GM12878 (cell line): ENCODE data around the gene USP36. TPM values are rescaled to one million over a fixed set of nuclear protein-coding genes. Genes with fewer than 3 reads are reported as not detected.

Experiments used
- ATF2 ChIP-seq: IDR thresholded peaks from 2 replicates; pipeline ENCODE4 v1.6.1; 2012; ENCODE audit warnings: low read length, inconsistent platforms
- ATF3 ChIP-seq: IDR thresholded peaks from 2 replicates; pipeline ENCODE4 v1.6.1; 2011; ENCODE audit warnings: low read depth, mild to moderate bottlenecking, low read length, moderate library complexity, borderline replicate concordance; ENCODE audit errors: extremely low read depth
- DPF2 ChIP-seq: fragments of 450-650 bp; IDR thresholded peaks from 2 replicates; pipeline ENCODE4 v1.6.1; 2017; ENCODE audit warnings: mild to moderate bottlenecking
- EGR1 ChIP-seq, 2 experiments: IDR thresholded peaks; 1 replicate in 1 of 2; 2 replicates in 1 of 2; pipeline ENCODE4 v1.6.1; 2011 to 2012; ENCODE audit warnings: low read depth in 2 of 2, low read length in 2 of 2, borderline replicate concordance in 1 of 2, mild to moderate bottlenecking in 1 of 2, moderate library complexity in 1 of 2
- FOXM1 ChIP-seq: IDR thresholded peaks from 2 replicates; pipeline ENCODE4 v1.6.1; 2012; ENCODE audit warnings: low read depth, mild to moderate bottlenecking, inconsistent platforms, low read length, moderate library complexity
- IKZF2 ChIP-seq, 2 experiments: fragments of 450-650 bp; IDR thresholded peaks; 2 replicates each; pipeline ENCODE4 v1.6.1; 2017; ENCODE audit warnings: mild to moderate bottlenecking in 2 of 2, moderate library complexity in 2 of 2
- MTA3 ChIP-seq: IDR thresholded peaks from 2 replicates; pipeline ENCODE4 v1.6.1; 2012; ENCODE audit warnings: low read length, inconsistent platforms, borderline replicate concordance
- MYC ChIP-seq: IDR thresholded peaks from 2 replicates; pipeline ENCODE4 v1.6.1; 2011; ENCODE audit warnings: mild to moderate bottlenecking, low read length, moderate library complexity, inconsistent platforms; ENCODE audit not compliant: insufficient read depth, insufficient replicate concordance, insufficient read length, severe bottlenecking
- NR2F1 ChIP-seq: fragments of 450-650 bp; conservative IDR thresholded peaks from 2 replicates; pipeline ENCODE4 v1.6.1; 2017; ENCODE audit warnings: mild to moderate bottlenecking
- PML ChIP-seq: IDR thresholded peaks from 2 replicates; pipeline ENCODE4 v1.6.1; 2012; ENCODE audit warnings: low read length, inconsistent platforms
- POLR2AphosphoS2 ChIP-seq: IDR thresholded peaks from 2 replicates; pipeline ENCODE4 v1.6.1; 2011; ENCODE audit warnings: low read depth, mild to moderate bottlenecking, low read length, improper control_type of control experiment, moderate library complexity
- PRDM15 ChIP-seq: fragments of 450-650 bp; formaldehyde crosslinking; IDR thresholded peaks from 2 replicates; pipeline ENCODE4 v1.4.0; 2020; ENCODE audit warnings: mild to moderate bottlenecking, moderate library complexity
- RELB ChIP-seq: fragments of 450-650 bp; IDR thresholded peaks from 2 replicates; pipeline ENCODE4 v1.6.1; 2017; ENCODE audit warnings: low read depth, mild to moderate bottlenecking, moderate library complexity
- SIX5 ChIP-seq: IDR thresholded peaks from 2 replicates; pipeline ENCODE4 v1.6.1; 2011; ENCODE audit warnings: mild to moderate bottlenecking, low read depth, low read length, moderate library complexity; ENCODE audit not compliant: severe bottlenecking
- USF1 ChIP-seq: IDR thresholded peaks from 2 replicates; pipeline ENCODE4 v1.6.1; 2011; ENCODE audit warnings: borderline replicate concordance, low read depth, mild to moderate bottlenecking, moderate library complexity, mixed read lengths, low read length; ENCODE audit not compliant: insufficient read depth; ENCODE audit errors: extremely low read length
- WRNIP1 ChIP-seq: IDR thresholded peaks from 2 replicates; pipeline ENCODE4 v1.6.1; 2011; ENCODE audit warnings: low read depth, low read length, improper control_type of control experiment, borderline replicate concordance
- ZBTB33 ChIP-seq: fragments of 450-650 bp; IDR thresholded peaks from 2 replicates; pipeline ENCODE4 v1.6.1; 2017; ENCODE audit warnings: mild to moderate bottlenecking
- ZNF207 ChIP-seq: fragments of 450-650 bp; IDR thresholded peaks from 2 replicates; pipeline ENCODE4 v1.6.1; 2014; ENCODE audit warnings: antibody characterized with exemption, mild to moderate bottlenecking, borderline replicate concordance
- polyA plus RNA-seq, 11 experiments: library from polyadenylated mRNA; depleted of rRNA in 4 of 11; unstranded in 6 of 11; stranded (reverse) in 5 of 11; fragments of >200 nt; fragmentation: Nextera tagmentation in 4 of 11; fragmentation: Illumina TruSeq in 1 of 11; extraction: Ambion mirVana in 4 of 11; extraction: Trizol in 1 of 11; gene quantifications; 1 replicate in 1 of 11; 2 replicates in 10 of 11; pipeline versions ENCODE4 v1.2.1 to v1.2.3, GENCODE V29; 2011 to 2016; ENCODE audit warnings: inconsistent platforms in 2 of 11, missing spikeins in 2 of 11, low read depth in 1 of 11
- total RNA-seq, 4 experiments: library from RNA; depleted of rRNA in 3 of 4; stranded (reverse); fragments of >200 nt in 3 of 4; fragmentation: Illumina TruSeq in 1 of 4; extraction: Trizol in 1 of 4; gene quantifications; 2 replicates each; pipeline versions ENCODE4 v1.2.1 to v1.2.3, GENCODE V29; 2013 to 2021

The USP36 gene
- total and polyA plus RNA-seq, 10 of the 15 experiments (the other 5 are each of a cell fraction or from before 2014, with no cell fraction given) = 7.2 to 65.7 (median 33.6) TPM

GRCh38 chr17:78771758-78772382 is 68.7 kb downstream of the USP36 start (continued):
- TF ChIP-seq IKZF2 (IDR thresholded peaks at IDR 0.05) = peak; percentile 96 to 97
- no peak for TF ChIP-seq WRNIP1
- TF ChIP-seq ATF2 = peak; percentile 72; the same call in 1 of the 2 replicates
- peak; percentile 85; the same call in 1 of the 2 replicates for TF ChIP-seq MTA3
- 0 out of 2 replicates have a peak, but pooled peaks have one; percentile 31 for TF ChIP-seq PML
- TF ChIP-seq ZNF207 = no peak
- TF ChIP-seq FOXM1 = peak; percentile 98
- TF ChIP-seq SIX5 = no peak
- no peak for TF ChIP-seq POLR2AphosphoS2
- no peak for TF ChIP-seq USF1
- TF ChIP-seq NR2F1 = no peak
- peak; percentile 90 for TF ChIP-seq DPF2
- no peak for TF ChIP-seq ZBTB33
- TF ChIP-seq RELB = peak; percentile 97
- no peak for TF ChIP-seq ATF3
- TF ChIP-seq MYC = no peak
- no peak for TF ChIP-seq PRDM15 (CRISPR knock-in tag)
- no peak for TF ChIP-seq EGR1 (IDR thresholded peaks at IDR 0.05; ENCODE audit: borderline replicate concordance in 1 of 2, low read depth in 2 of 2, low read length in 2 of 2)
